GM12878 (cell line): Measurements from ENCODE around the gene PTPRD. TPM values are rescaled to one million over a fixed set of nuclear protein-coding genes. Genes with fewer than 3 reads are reported as not detected.

ENCODE experiments used
- ATAC-seq: fragments of 200-7000 bp; cut with Tn5 transposase; 3 replicates; pipeline ENCODE4 v1.9.1; 2020; ENCODE audit warnings: mild to moderate bottlenecking, moderate library complexity
- BruUV-seq: library from RNA; stranded (reverse); fragments of 400-500 nt; replicated peaks from 2 replicates; lab custom pipeline; 2021; lab: Mats Ljungman, UMichigan
- CTCF ChIA-PET: fragments of 300-600 bp; sonication (Branson Sonifier 250); formaldehyde crosslinking; extraction: SDS; loops from one replicate; lab custom pipeline; 2021; ENCODE audit warnings: inconsistent platforms; lab: Yijun Ruan, JAX
- POLR2A ChIA-PET: fragments of 350-600 bp; formaldehyde crosslinking; extraction: SDS; loops from one replicate; lab custom pipeline; 2021; ENCODE audit warnings: inconsistent platforms; lab: Charles Lee
- RAD21 ChIA-PET: fragments of 300-600 bp; sonication (Branson Sonifier 250); formaldehyde crosslinking; loops from one replicate; lab custom pipeline; 2023; ENCODE audit warnings: antibody characterized with exemption; ENCODE audit not compliant: unreplicated experiment; lab: Charles Lee
- SMC1A ChIA-PET: fragments of 300-600 bp; sonication (Branson Sonifier 250); formaldehyde crosslinking; loops from one replicate; lab custom pipeline; 2023; ENCODE audit not compliant: unreplicated experiment, uncharacterized antibody; lab: Charles Lee
- DNase-seq: peaks from one replicate; pipeline ENCODE4 v3.0.0-alpha.2; 2011; ENCODE audit warnings: low read depth, low spot score
- FAIRE-seq: peaks from 3 replicates; lab custom pipeline; 2011; peaks lifted over from hg19 to GRCh38; lab: Jason Lieb, UNC
- H2AFZ ChIP-seq: 2 replicates; pipeline ENCODE4 v1.6.0; 2011; ENCODE audit warnings: low read depth, low read length, control low read depth; ENCODE audit not compliant: control insufficient read depth
- H3K27ac ChIP-seq: 2 replicates; pipeline ENCODE4 v1.5.1; 2011; ENCODE audit warnings: control low read depth; ENCODE audit not compliant: control insufficient read depth, insufficient read depth
- H3K27me3 ChIP-seq, 2 experiments: replicated peaks in 1 of 2; 2 replicates each; pipeline versions ENCODE4 v1.6.0 to v1.6.1; 2011; ENCODE audit warnings: low read length in 1 of 2; ENCODE audit not compliant: control insufficient read depth in 2 of 2, insufficient read depth in 2 of 2
- H3K36me3 ChIP-seq, 2 experiments: 2 replicates each; pipeline ENCODE4 v1.5.1; 2011; ENCODE audit warnings: low read length in 1 of 2; ENCODE audit not compliant: control insufficient read depth in 2 of 2, insufficient read depth in 2 of 2
- H3K4me1 ChIP-seq: 2 replicates; pipeline ENCODE4 v1.6.1; 2011; ENCODE audit warnings: mild to moderate bottlenecking, low read length, moderate library complexity, mixed read lengths; ENCODE audit not compliant: control insufficient read depth, insufficient read depth
- H3K4me2 ChIP-seq: 2 replicates; pipeline ENCODE4 v1.6.0; 2011; ENCODE audit warnings: control low read depth; ENCODE audit not compliant: control insufficient read depth, insufficient read depth
- H3K4me3 ChIP-seq: fragments of 200-600 bp; sonication (generic); 2 replicates; pipeline ENCODE4 v1.5.1; 2016
- H3K79me2 ChIP-seq: 2 replicates; pipeline ENCODE4 v1.6.0; 2011; ENCODE audit warnings: low read length; ENCODE audit not compliant: control insufficient read depth, insufficient read depth
- H3K9ac ChIP-seq: 2 replicates; pipeline ENCODE4 v1.8.0; 2011; ENCODE audit warnings: low read length, control low read depth, mixed read lengths; ENCODE audit not compliant: control insufficient read depth, insufficient read depth
- H3K9me3 ChIP-seq: replicated peaks from 3 replicates; pipeline ENCODE4 v1.5.1; 2011; ENCODE audit warnings: mild to moderate bottlenecking, low read length; ENCODE audit not compliant: control insufficient read depth, insufficient read depth
- H4K20me1 ChIP-seq: 2 replicates; pipeline ENCODE4 v1.6.0; 2011; ENCODE audit not compliant: control insufficient read depth, insufficient read depth
- ATF7 ChIP-seq: fragments of 450-650 bp; IDR thresholded peaks from 2 replicates; pipeline ENCODE4 v1.6.1; 2016; ENCODE audit warnings: low read depth, mild to moderate bottlenecking
- BACH1 ChIP-seq: fragments of 450-650 bp; IDR thresholded peaks from 2 replicates; pipeline ENCODE4 v1.6.1; 2017; ENCODE audit warnings: mild to moderate bottlenecking, borderline replicate concordance
- BCL3 ChIP-seq: IDR thresholded peaks from 2 replicates; pipeline ENCODE4 v1.6.1; 2011; ENCODE audit warnings: borderline replicate concordance, low read depth, mild to moderate bottlenecking, moderate library complexity, low read length; ENCODE audit not compliant: insufficient read depth, poor library complexity, severe bottlenecking
- CBX3 ChIP-seq: fragments of 200-600 bp; sonication (generic); IDR thresholded peaks from 2 replicates; pipeline ENCODE4 v1.6.1; 2016; ENCODE audit warnings: low read depth, borderline replicate concordance
- HDAC6 ChIP-seq: fragments of 200-600 bp; sonication (generic); IDR thresholded peaks from one replicate; pipeline ENCODE4 v1.8.0; 2017; ENCODE audit warnings: antibody characterized with exemption; ENCODE audit not compliant: unreplicated experiment
- IKZF1 ChIP-seq: fragments of 450-650 bp; conservative IDR thresholded peaks from 2 replicates; pipeline ENCODE4 v1.6.1; 2017; ENCODE audit warnings: antibody characterized with exemption, mild to moderate bottlenecking
- IRF5 ChIP-seq: fragments of 450-650 bp; IDR thresholded peaks from 2 replicates; pipeline ENCODE4 v1.6.1; 2017; ENCODE audit warnings: borderline replicate concordance
- JUND ChIP-seq: IDR thresholded peaks from 2 replicates; pipeline ENCODE4 v1.6.1; 2012; ENCODE audit warnings: low read depth, mild to moderate bottlenecking, low read length, improper control_type of control experiment, moderate library complexity
- MAX ChIP-seq: IDR thresholded peaks from 2 replicates; pipeline ENCODE4 v1.6.1; 2012; ENCODE audit warnings: low read depth, low read length, improper control_type of control experiment
- RAD51 ChIP-seq: fragments of 450-650 bp; IDR thresholded peaks from 2 replicates; pipeline ENCODE4 v1.6.1; 2016; ENCODE audit warnings: moderate library complexity, mild to moderate bottlenecking, inconsistent platforms
- RCOR1 ChIP-seq: conservative IDR thresholded peaks from 2 replicates; pipeline ENCODE4 v1.6.1; 2012; ENCODE audit warnings: low read depth, low read length, improper control_type of control experiment
- RELA ChIP-seq: fragments of 450-650 bp; IDR thresholded peaks from 2 replicates; pipeline ENCODE4 v1.8.0; 2014; ENCODE audit warnings: borderline replicate concordance; ENCODE audit not compliant: partially characterized antibody
- SPI1 ChIP-seq: IDR thresholded peaks from 2 replicates; pipeline ENCODE4 v1.6.1; 2011; ENCODE audit warnings: low read depth, mild to moderate bottlenecking, low read length, moderate library complexity, borderline replicate concordance; ENCODE audit not compliant: insufficient read depth
- STAT3 ChIP-seq: IDR thresholded peaks from 2 replicates; pipeline ENCODE4 v1.6.1; 2011; ENCODE audit warnings: low read depth, low read length, improper control_type of control experiment
- TCF3 ChIP-seq: IDR thresholded peaks from 2 replicates; pipeline ENCODE4 v1.6.1; 2012; ENCODE audit warnings: low read depth, mild to moderate bottlenecking, low read length, borderline replicate concordance; ENCODE audit not compliant: insufficient read depth
- YBX1 ChIP-seq: fragments of 450-650 bp; IDR thresholded peaks from 2 replicates; pipeline ENCODE4 v1.6.1; 2016; ENCODE audit warnings: antibody characterized with exemption
- ZNF217 ChIP-seq: fragments of 450-650 bp; IDR thresholded peaks from 2 replicates; pipeline ENCODE4 v1.6.1; 2017; ENCODE audit warnings: antibody characterized with exemption, mild to moderate bottlenecking
- ZNF24 ChIP-seq: fragments of 450-650 bp; IDR thresholded peaks from 2 replicates; pipeline ENCODE4 v1.6.1; 2017; ENCODE audit warnings: antibody characterized with exemption, mild to moderate bottlenecking
- ZNF384 ChIP-seq: IDR thresholded peaks from 2 replicates; pipeline ENCODE4 v1.6.1; 2012; ENCODE audit warnings: low read depth, mild to moderate bottlenecking, low read length, improper control_type of control experiment, borderline replicate concordance
- WGBS: methylation state at CpG from one replicate; pipeline ENCODE4 v1.1.6; 2016; ENCODE audit warnings: low lambda C conversion rate; ENCODE audit not compliant: insufficient replicate concordance, insufficient coverage; ENCODE audit errors: missing lambda C conversion rate; 5-methylcytosine and 5-hydroxymethylcytosine counted together
- in situ Hi-C: fragments of 300-500 bp; cut with MboI; formaldehyde crosslinking; loops from 9 replicates; pipeline ENCODE4 v1.14.3; 2018; ENCODE audit warnings: mixed read lengths
- intact Hi-C: fragments of 100-400 bp; cut with micrococcal nuclease; formaldehyde crosslinking; loops from one replicate; pipeline ENCODE4 v1.14.2; 2022; ENCODE audit not compliant: unreplicated experiment
- polyA plus RNA-seq, 11 experiments: library from polyadenylated mRNA; depleted of rRNA in 4 of 11; unstranded in 6 of 11; stranded (reverse) in 5 of 11; fragments of >200 nt; fragmentation: Nextera tagmentation in 4 of 11; fragmentation: Illumina TruSeq in 1 of 11; extraction: Ambion mirVana in 4 of 11; extraction: Trizol in 1 of 11; gene quantifications; 1 replicate in 1 of 11; 2 replicates in 10 of 11; pipeline versions ENCODE4 v1.2.1 to v1.2.3, GENCODE V29; 2011 to 2016; ENCODE audit warnings: inconsistent platforms in 2 of 11, missing spikeins in 2 of 11, low read depth in 1 of 11
- total RNA-seq, 4 experiments: library from RNA; depleted of rRNA in 3 of 4; stranded (reverse); fragments of >200 nt in 3 of 4; fragmentation: Illumina TruSeq in 1 of 4; extraction: Trizol in 1 of 4; gene quantifications; 2 replicates each; pipeline versions ENCODE4 v1.2.1 to v1.2.3, GENCODE V29; 2013 to 2021

The PTPRD gene
- total and polyA plus RNA-seq, 10 of the 15 experiments (the other 5 are each of a cell fraction or from before 2014, with no cell fraction given), result under 0.01 to 0.05 (median 0.01) TPM; not detected in 7

GRCh38 chr9:8622871-8623270 is 1989.9 kb downstream of the PTPRD start:
- TF ChIP-seq RCOR1 (no peak), ZNF24 (no peak), IRF5 (no peak), TCF3 (no peak), YBX1 (no peak), SPI1 (no peak), BACH1 (no peak), BCL3 (no peak), MAX (no peak), ZNF217 (no peak), HDAC6 (no peak), JUND (no peak), ATF7 (no peak), CBX3 (no peak), RAD51 (no peak), ZNF384 (no peak), RELA (no peak), IKZF1 (no peak), STAT3 (no peak)
- TF ChIP-seq, all 136 proteins: peak for 0
- ChIA-PET POLR2A (no interaction called here), CTCF (no interaction called here), RAD21 (no interaction called here), SMC1A (no interaction called here)
- Histone ChIP-seq H4K20me1 (no peaks in the 10 kb centered on the region), H3K79me2 (no peaks in the 10 kb centered on the region), H3K36me3 (no peaks in the 10 kb centered on the region), H3K4me3 (no peak overlapping the region), H3K27me3 (no peaks in the 10 kb centered on the region), H3K27ac (no peak overlapping the region), H2AFZ (no peak overlapping the region), H3K4me2 (no peak overlapping the region), H3K4me1 (no peaks in the 10 kb centered on the region), H3K9me3 (no peaks in the 10 kb centered on the region), H3K9ac (no peak overlapping the region)
- BruUV-seq, result no TSS peak
- in situ Hi-C loops, result no loop called here
- DNase-seq, result no peak
- 68% methylated on average over 2 of the region's 2 CpGs for WGBS
- intact Hi-C loops, result no loop called here
- FAIRE-seq, result no peak
- ATAC-seq, result no peak
